Measurements from ENCODE around the gene LRMDA. TPM values are rescaled to one million over a fixed set of nuclear protein-coding genes. Genes with fewer than 3 reads are reported as not detected.

Gene LRMDA
- total and polyA plus RNA-seq, 2 of the 8 experiments (the other 6 are each of a cell fraction or from before 2014, with no cell fraction given), result 0.86 to 2.8 TPM

DNA sequence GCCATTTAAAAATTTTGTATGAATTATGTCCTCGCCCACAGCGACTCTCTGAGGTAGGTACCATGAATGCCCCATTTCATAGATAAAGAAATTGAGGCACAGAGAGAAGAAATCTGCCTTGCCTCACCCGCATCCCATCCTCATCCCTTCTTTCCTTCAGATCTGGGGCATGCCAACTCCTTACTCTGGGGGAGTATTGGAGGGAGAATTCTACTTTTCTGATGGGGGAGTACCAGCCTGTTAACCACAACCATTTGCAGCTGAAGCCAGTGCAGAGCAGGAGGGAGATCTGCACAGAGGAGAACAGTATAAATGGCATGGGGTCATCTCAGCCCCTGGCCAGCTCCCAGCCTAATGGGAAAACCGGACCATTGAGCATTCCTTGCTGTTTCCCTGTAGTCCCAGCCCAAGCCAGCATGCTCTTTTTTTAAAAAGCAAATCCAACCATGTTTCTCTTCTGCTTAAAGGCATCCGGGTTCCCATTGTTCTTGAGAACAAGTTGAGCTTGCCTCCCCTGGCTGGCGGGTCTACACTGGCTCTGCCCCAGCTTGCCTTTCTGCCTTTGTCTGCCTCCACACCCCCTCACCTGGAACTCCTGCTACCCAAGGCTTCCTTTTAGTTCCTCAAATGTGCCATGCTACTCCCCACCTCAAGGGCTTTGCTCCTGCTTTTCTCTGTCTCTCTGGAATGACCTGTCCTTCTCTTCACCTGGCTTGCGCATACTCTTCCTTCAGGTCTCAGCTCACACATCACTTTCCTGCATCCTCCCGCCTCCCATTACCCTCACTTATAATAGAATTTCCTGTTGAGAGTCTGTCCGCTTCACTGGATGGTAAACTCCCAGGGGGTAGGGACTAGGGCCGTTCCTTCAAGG is 21.1 kb upstream of the LRMDA start:
- peak overlapping the region in 1 of 4 experiments; percentile 82; a peak in 3 of 8 replicates for H3K4me3 ChIP-seq (ENCODE audit: extremely low read depth in 1 of 4, insufficient read depth in 2 of 4, low read depth in 3 of 4, low read length in 4 of 4)
- H3K9ac ChIP-seq (replicated peaks in 1 of 4; ENCODE audit: extremely low read depth in 1 of 4, low read depth in 3 of 4, low read length in 3 of 4), result no peak overlapping the region
- H4K8ac ChIP-seq (ENCODE audit: extremely low read depth, insufficient read depth, low read length), result no peak overlapping the region
- CTCF ChIA-PET (ENCODE audit: partially characterized antibody), result interaction anchor here (0.6 to 2.1 kb wide), 4 partner anchors 9 to 273 kb away, joined by 3 to 7 read pairs (median 4); partner anchors contain the start of gene ZNF503
- no peak overlapping the region for H3K18ac ChIP-seq (ENCODE audit: extremely low read depth, low read length)
- H3K79me1 ChIP-seq (ENCODE audit: low read depth, low read length), result no peaks in the 10 kb centered on the region
- H2AK5ac ChIP-seq (ENCODE audit: low read depth, low read length), result no peak overlapping the region
- peak overlapping the region; percentile 74 to 92; a peak in 3 of 4 replicates for H3K4me2 ChIP-seq (ENCODE audit: insufficient read depth in 1 of 2, low read depth in 2 of 2, low read length in 2 of 2)
- H3K9me3 ChIP-seq (ENCODE audit: insufficient read depth in 2 of 2, low read depth in 1 of 2, low read length in 1 of 2), result no peaks in the 10 kb centered on the region
- H4K5ac ChIP-seq (ENCODE audit: insufficient read length, low read depth, low read length), result no peak overlapping the region
- WGBS, 2 experiments (ENCODE audit: extremely low coverage in 1 of 2, insufficient coverage in 1 of 2, insufficient read length in 1 of 2, insufficient replicate concordance in 2 of 2, low coverage in 1 of 2, low lambda C conversion rate in 2 of 2, missing lambda C conversion rate in 1 of 2), result 32% methylated on average over 10 of the region's 10 CpGs; no CpG with 5 or more reads in 1 of the 2 experiments
- peaks cover 16 to 17% of the 10 kb centered on the region in 2 experiments for H4K20me1 ChIP-seq (replicated peaks in 1 of 2; ENCODE audit: control insufficient read depth in 1 of 2, insufficient read depth in 2 of 2, low read length in 2 of 2)
- no peak overlapping the region for H2BK120ac ChIP-seq (replicated peaks; ENCODE audit: low read depth, low read length)
- peaks cover 77 to 99% (median 94%) of the 10 kb centered on the region in 4 experiments for H3K27me3 ChIP-seq (replicated peaks in 1 of 4; ENCODE audit: control insufficient read depth in 3 of 4, extremely low read depth in 1 of 4, insufficient read depth in 3 of 4, low read length in 3 of 4)
- DNase-seq (ENCODE audit: low read depth in 1 of 2, low spot score in 2 of 2), result no peak
- H2BK5ac ChIP-seq (ENCODE audit: low read depth, low read length), result no peak overlapping the region
- no peak overlapping the region for H3K56ac ChIP-seq (replicated peaks; ENCODE audit: insufficient read length, low read depth, low read length)
- peaks cover 4 to 13% (median 7%) of the 10 kb centered on the region in 4 experiments for H3K4me1 ChIP-seq (replicated peaks in 1 of 4; ENCODE audit: control insufficient read depth in 3 of 4, insufficient read depth in 4 of 4, low read length in 3 of 4)
- FAIRE-seq, result no peak
- no peak overlapping the region for H3K23ac ChIP-seq (ENCODE audit: insufficient read length)
- no peak overlapping the region for H3K14ac ChIP-seq (ENCODE audit: insufficient read length)
- peaks cover 5% of the 10 kb centered on the region; the same call in 1 of the 2 replicates for H3K23me2 ChIP-seq (ENCODE audit: low read depth, low read length)
- H2BK12ac ChIP-seq (ENCODE audit: low read depth, low read length), result peak overlapping the region; percentile 28; the same call in 1 of the 2 replicates
- H3K27ac ChIP-seq (ENCODE audit: low read depth, low read length), result no peak overlapping the region
- POLR2A ChIA-PET (ENCODE audit: partially characterized antibody), result interaction anchor here (1.1 to 1.2 kb wide), 2 partner anchors 8 to 11 kb away, joined by 3 to 4 read pairs; partner anchors contain the start of gene ZNF503
- H2AFZ ChIP-seq (ENCODE audit: low read length), result no peak overlapping the region
- H3K4ac ChIP-seq (replicated peaks; ENCODE audit: insufficient read length, low read depth, low read length), result no peak overlapping the region
- H3K36me3 ChIP-seq (ENCODE audit: control insufficient read depth in 2 of 4, insufficient read depth in 4 of 4, low read length in 3 of 4), result peaks cover 0 to 8% (median 0%) of the 10 kb centered on the region in 4 experiments; a peak in 1 of 8 replicates
- H3K79me2 ChIP-seq (ENCODE audit: control insufficient read depth in 1 of 2, insufficient read depth in 2 of 2, low read length in 2 of 2), result no peaks in the 10 kb centered on the region
- no peak overlapping the region for H2BK15ac ChIP-seq (ENCODE audit: low read length)
- H2BK20ac ChIP-seq (ENCODE audit: low read length), result no peak overlapping the region
- H4K91ac ChIP-seq (replicated peaks; ENCODE audit: insufficient read length, low read length), result no peak overlapping the region
- TF ChIP-seq EGR1 (IDR thresholded peaks at IDR 0.05; ENCODE audit: borderline replicate concordance, low read depth, low read length), result no peak
- no peak for TF ChIP-seq CREB1 (IDR thresholded peaks at IDR 0.05)
- no peak for TF ChIP-seq CBX8 (IDR thresholded peaks at IDR 0.05; ENCODE audit: borderline replicate concordance, low read depth, low read length)
- TF ChIP-seq HDAC2 (IDR thresholded peaks at IDR 0.05; ENCODE audit: borderline replicate concordance in 1 of 2, low read depth in 2 of 2, low read length in 2 of 2), result no peak
- peak in 1 of 2 experiments; percentile 24; a peak in 2 of 4 replicates for TF ChIP-seq RAD21 (IDR thresholded peaks at IDR 0.05 in 1 of 2, conservative IDR thresholded peaks at IDR 0.05 in 1 of 2; ENCODE audit: low read depth in 2 of 2, low read length in 2 of 2)
- no peak for TF ChIP-seq KDM4A (IDR thresholded peaks at IDR 0.05; ENCODE audit: low read depth, low read length, severe bottlenecking)
- no peak for TF ChIP-seq ASH2L (IDR thresholded peaks at IDR 0.05; ENCODE audit: low read length)
- no peak for TF ChIP-seq ZNF274 (IDR thresholded peaks at IDR 0.05; ENCODE audit: borderline replicate concordance, extremely low read depth, low read length)
- peak; percentile 17 for TF ChIP-seq EZH2 (IDR thresholded peaks at IDR 0.05; ENCODE audit: low read depth, low read length, severe bottlenecking)
- TF ChIP-seq EP300 (IDR thresholded peaks at IDR 0.05; ENCODE audit: borderline replicate concordance in 1 of 2, low read depth in 2 of 2, low read length in 2 of 2), result no peak
